Measurements from ENCODE around the gene LMO1. TPM values are rescaled to one million over a fixed set of nuclear protein-coding genes. Genes with fewer than 3 reads are reported as not detected.

Gene LMO1
- total RNA-seq, 4 donors from 2014 or later: not detected

DNA sequence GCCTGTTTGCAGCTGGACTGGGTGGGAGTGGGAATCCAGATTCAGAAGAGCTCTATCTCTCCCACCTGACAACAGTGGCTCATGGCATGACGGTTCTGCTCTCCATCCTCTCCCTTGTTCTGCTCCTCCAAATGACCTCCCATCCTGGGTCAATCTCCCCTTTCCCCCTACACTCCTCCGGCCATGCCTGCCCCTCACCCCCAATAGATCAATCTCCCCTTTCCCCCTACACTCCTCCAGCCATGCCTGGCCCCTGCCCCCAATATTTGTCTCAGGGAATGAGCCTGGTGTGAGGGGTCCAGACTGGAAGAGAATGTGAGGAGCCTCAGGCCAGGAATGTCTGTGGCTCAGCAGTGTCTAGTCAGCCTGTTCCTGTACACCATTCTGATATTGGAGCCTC is 64.0 kb downstream of the LMO1 start:
- DNase-seq (ENCODE audit: low spot score) (no peak), ATAC-seq (ENCODE audit: low FRiP score) (no peak)
- TF ChIP-seq, protein P1, sequence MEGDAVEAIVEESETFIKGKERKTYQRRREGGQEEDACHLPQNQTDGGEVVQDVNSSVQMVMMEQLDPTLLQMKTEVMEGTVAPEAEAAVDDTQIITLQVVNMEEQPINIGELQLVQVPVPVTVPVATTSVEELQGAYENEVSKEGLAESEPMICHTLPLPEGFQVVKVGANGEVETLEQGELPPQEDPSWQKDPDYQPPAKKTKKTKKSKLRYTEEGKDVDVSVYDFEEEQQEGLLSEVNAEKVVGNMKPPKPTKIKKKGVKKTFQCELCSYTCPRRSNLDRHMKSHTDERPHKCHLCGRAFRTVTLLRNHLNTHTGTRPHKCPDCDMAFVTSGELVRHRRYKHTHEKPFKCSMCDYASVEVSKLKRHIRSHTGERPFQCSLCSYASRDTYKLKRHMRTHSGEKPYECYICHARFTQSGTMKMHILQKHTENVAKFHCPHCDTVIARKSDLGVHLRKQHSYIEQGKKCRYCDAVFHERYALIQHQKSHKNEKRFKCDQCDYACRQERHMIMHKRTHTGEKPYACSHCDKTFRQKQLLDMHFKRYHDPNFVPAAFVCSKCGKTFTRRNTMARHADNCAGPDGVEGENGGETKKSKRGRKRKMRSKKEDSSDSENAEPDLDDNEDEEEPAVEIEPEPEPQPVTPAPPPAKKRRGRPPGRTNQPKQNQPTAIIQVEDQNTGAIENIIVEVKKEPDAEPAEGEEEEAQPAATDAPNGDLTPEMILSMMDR (IDR thresholded peaks at IDR 0.05): no peak

- ATAC-seq (ENCODE audit: low FRiP score) (no peak), DNase-seq (ENCODE audit: low spot score) (no peak)
- TF ChIP-seq, protein P1 (IDR thresholded peaks at IDR 0.05): no peak
Measured at GRCh38 chr11:8196749-8197148, 66.9 kb downstream of the LMO1 start.

GRCh38 chr11:8194956-8195355 is 68.7 kb downstream of the LMO1 start:
- ATAC-seq (ENCODE audit: low FRiP score) (no peak), DNase-seq (ENCODE audit: low spot score) (no peak)
- TF ChIP-seq, protein P1 (IDR thresholded peaks at IDR 0.05): no peak

DNA sequence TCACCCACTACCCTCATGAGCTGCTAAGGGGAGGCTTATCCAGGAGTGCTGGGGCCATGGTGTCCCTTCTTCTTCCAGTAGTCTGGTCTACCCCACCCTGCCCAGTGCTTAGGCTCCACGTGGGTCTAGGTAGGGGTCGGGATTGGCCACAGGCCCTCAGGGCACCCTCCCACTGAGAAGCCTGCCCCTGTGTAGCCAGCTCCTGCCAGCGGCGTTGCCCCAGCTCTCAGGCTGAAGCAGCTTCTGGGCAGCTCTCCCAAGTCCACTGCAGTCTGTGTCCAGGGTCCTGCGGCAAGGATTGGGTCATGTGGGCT is 70.8 kb downstream of the LMO1 start:
- DNase-seq (ENCODE audit: low spot score): no peak
- TF ChIP-seq, protein P1 (IDR thresholded peaks at IDR 0.05): no peak
- ATAC-seq (ENCODE audit: low FRiP score): no peak

DNA sequence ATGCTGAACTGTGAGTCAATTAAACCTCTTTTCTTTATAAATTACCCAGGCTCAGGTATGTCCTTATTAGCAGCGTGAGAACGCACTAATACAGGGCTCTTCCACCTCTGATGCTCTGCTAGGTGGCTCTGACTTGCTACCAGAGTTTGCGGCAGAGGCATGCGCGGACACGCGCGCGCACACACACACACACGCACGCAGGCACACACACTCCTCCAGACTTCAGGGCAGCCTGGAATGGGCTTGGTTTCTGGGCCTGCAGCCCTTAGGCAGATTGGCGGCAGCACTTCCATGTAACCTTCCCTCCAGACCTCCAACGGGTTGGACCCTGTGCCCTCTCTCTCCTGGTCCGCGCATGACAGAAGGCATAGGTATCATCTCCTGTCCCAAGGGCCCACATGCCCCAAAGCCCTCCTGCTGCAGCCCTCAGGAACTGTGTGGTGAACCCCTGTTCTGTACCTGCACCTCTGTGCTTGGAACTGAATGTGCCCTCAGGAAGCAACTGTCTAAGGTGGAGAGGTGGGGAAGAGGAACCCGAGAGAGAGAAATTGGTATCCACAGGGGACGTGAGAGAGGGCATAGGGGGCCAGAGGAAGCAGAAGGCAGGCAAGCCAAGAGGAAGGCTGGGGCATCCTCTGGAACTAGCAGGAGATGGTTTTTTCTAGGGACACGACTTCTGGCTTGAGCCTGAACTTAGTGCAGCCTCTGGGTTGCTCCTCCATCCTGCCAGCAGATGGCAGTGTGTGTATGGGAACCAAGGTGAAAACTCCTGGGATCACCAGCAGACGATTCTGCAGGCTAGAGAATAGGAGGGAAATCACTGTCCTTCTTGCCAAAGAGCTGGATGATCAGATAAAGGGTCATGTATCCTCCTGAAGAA is 71.4 kb downstream of the LMO1 start:
- DNase-seq (ENCODE audit: low spot score): no peak
- TF ChIP-seq, protein P1 (IDR thresholded peaks at IDR 0.05): peak in 1 of 3 donors; percentile 7
- ATAC-seq (ENCODE audit: low FRiP score): no peak

DNA sequence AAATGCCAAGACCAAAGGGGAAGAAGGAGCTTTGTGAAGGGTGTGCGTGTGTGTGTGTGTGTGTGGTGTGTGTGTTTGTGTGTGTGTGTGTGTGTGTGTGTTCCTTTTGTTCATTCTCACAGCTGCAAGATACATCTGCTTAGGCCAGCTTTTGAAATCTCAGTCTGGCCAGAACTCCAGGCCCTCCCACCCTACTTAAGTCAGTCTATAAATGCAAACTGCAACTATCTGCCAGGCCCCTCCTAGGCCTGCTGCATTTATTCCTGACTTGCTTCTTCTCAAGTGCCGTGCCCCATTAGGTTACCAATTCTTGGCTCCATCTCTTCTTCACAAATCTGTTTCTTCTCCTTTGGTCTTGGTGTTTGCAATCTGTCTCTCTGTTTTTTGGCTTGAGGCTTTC is 73.2 kb downstream of the LMO1 start:
- no peak for ATAC-seq (ENCODE audit: low FRiP score)
- no peak for DNase-seq (ENCODE audit: low spot score)
- TF ChIP-seq, protein P1 (IDR thresholded peaks at IDR 0.05): no peak

GRCh38 chr11:8186429-8186828 is 77.2 kb downstream of the LMO1 start:
- ATAC-seq (ENCODE audit: low FRiP score): no peak
- TF ChIP-seq, protein P1 (IDR thresholded peaks at IDR 0.05): no peak
- no peak for DNase-seq (ENCODE audit: low spot score)
